Smooth muscle cell (in vitro differentiated cells): ENCODE results near the gene C2orf68. TPM values are rescaled to one million over a fixed set of nuclear protein-coding genes. Genes with fewer than 3 reads are reported as not detected.

Experiments
- DNase-seq: peaks from one replicate; lab custom pipeline; 2025; ENCODE audit not compliant: unreplicated experiment; lab: John Stamatoyannopoulos, UW
- H2AFZ ChIP-seq: fragments of 200-600 bp; sonication (generic); 2 replicates; pipeline ENCODE4 v1.6.0; 2016; ENCODE audit warnings: antibody characterized with exemption, low read depth, mild to moderate bottlenecking
- H3F3A ChIP-seq: fragments of 200-600 bp; sonication (generic); 2 replicates; pipeline ENCODE4 v1.6.0; 2017; ENCODE audit warnings: antibody characterized with exemption, low read depth
- H3K27ac ChIP-seq: fragments of 200-600 bp; sonication (generic); 2 replicates; pipeline ENCODE4 v1.5.1; 2016; ENCODE audit warnings: low read depth, mild to moderate bottlenecking
- H3K27me3 ChIP-seq: fragments of 200-600 bp; sonication (generic); 2 replicates; pipeline ENCODE4 v1.6.1; 2016; ENCODE audit warnings: low read depth, mild to moderate bottlenecking
- H3K36me3 ChIP-seq: fragments of 200-600 bp; sonication (generic); 2 replicates; pipeline ENCODE4 v1.5.1; 2016; ENCODE audit warnings: low read depth
- H3K4me1 ChIP-seq: fragments of 200-600 bp; sonication (generic); 2 replicates; pipeline ENCODE4 v1.5.1; 2016; ENCODE audit warnings: low read depth
- H3K4me2 ChIP-seq: fragments of 200-600 bp; sonication (generic); 2 replicates; pipeline ENCODE4 v1.6.0; 2016; ENCODE audit warnings: mild to moderate bottlenecking
- H3K4me3 ChIP-seq: fragments of 200-600 bp; sonication (generic); 2 replicates; pipeline ENCODE4 v1.5.1; 2016; ENCODE audit warnings: mild to moderate bottlenecking
- H3K79me2 ChIP-seq: fragments of 200-600 bp; sonication (generic); 2 replicates; pipeline ENCODE4 v1.6.0; 2016; ENCODE audit warnings: low read depth, mild to moderate bottlenecking
- H3K9ac ChIP-seq: fragments of 200-600 bp; sonication (generic); 2 replicates; pipeline ENCODE4 v1.6.0; 2016; ENCODE audit warnings: low read depth
- H3K9me3 ChIP-seq: fragments of 200-600 bp; sonication (generic); replicated peaks from 2 replicates; pipeline ENCODE4 v1.5.1; 2016; ENCODE audit warnings: low read depth
- H4K20me1 ChIP-seq: fragments of 200-600 bp; sonication (generic); 2 replicates; pipeline ENCODE4 v1.6.0; 2016; ENCODE audit warnings: low read depth
- WGBS: methylation state at CpG from one replicate; pipeline ENCODE4 v1.1.7; 2016; ENCODE audit warnings: low lambda C conversion rate; 5-methylcytosine and 5-hydroxymethylcytosine counted together
- polyA plus RNA-seq: library from polyadenylated mRNA; unstranded; fragments of >200 nt; fragmentation: Nextera tagmentation; extraction: Ambion mirVana; gene quantifications from 2 replicates; pipeline ENCODE4 v1.2.1, GENCODE V29; 2016
- total RNA-seq: library from RNA; depleted of rRNA; stranded (reverse); fragments of >200 nt; gene quantifications from 2 replicates; pipeline ENCODE4 v1.2.3, GENCODE V29; 2014
- TF ChIP-seq, protein P1 (sequence below): fragments of 200-600 bp; sonication (generic); IDR thresholded peaks from 2 replicates; pipeline ENCODE4 v1.5.1; 2017; ENCODE audit warnings: borderline replicate concordance, mild to moderate bottlenecking, antibody characterized with exemption; ENCODE audit not compliant: insufficient read depth, poor library complexity, severe bottlenecking

C2orf68 gene
- total and polyA plus RNA-seq, 2 experiments from 2014 or later: 7.9 to 10.1 TPM

DNA sequence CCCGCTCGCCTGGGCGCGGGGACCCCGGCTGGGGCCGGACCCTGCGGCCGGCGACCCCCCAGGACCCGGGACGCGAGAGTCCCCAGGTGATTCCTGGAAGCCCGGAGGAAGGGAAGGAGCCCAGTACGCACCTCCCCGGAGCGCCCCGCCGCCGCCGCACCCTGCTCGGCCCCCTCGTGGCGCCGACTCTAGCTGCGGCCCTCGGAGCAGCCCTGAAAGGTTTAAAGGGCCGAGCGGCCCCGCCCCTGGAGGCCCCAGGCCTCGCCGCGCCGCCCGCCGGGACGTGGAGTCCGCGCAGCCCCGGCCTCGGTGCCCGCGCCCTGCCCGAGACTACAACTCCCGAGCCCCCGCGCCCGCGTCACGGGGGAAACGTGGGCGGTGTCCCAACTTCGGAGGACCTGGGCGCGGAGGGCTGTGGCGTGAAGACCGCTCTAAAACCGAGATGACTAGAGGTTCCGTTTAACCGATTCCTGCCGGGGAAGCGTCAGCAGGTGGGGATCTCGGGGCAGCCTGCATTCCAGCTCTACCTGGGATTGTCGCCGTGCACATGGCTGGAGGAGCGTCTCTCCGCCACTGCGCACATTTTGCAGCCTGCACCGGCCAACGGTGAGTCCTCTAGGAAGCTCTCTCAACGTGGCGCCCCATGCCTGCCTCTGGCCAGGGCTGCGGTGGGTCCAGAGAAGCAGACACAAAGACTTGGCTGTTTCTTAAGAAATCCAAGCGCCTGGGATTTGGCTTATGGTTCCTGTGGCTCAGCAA, 9.2 kb downstream of the C2orf68 start, which contains the start of gene TMEM150A:
TSS of gene TMEM150A (minus strand) at position 223 of the 759 bp plus-strand sequence. CDS start 750 bp downstream, outside the sequence.
- no peaks in the 10 kb centered on the region for H3K27me3 ChIP-seq
- peaks cover 10% of the 10 kb centered on the region for H3K4me1 ChIP-seq
- peak within 1 kb of the TSS; percentile 65 for H3K9ac ChIP-seq
- H3K36me3 ChIP-seq: no peaks in the 10 kb centered on the region
- peaks cover 6% of the 10 kb centered on the region for H3F3A ChIP-seq
- peak within 1 kb of the TSS; percentile 66 for H3K27ac ChIP-seq
- 2% methylated on average over 66 of the region's 73 CpGs for WGBS
- peak within 1 kb of the TSS; percentile 71 for H3K4me3 ChIP-seq
- peaks cover 12% of the 10 kb centered on the region for H3K79me2 ChIP-seq
- no peaks in the 10 kb centered on the region for H3K9me3 ChIP-seq
- peak within 1 kb of the TSS; percentile 95 for H3K4me2 ChIP-seq
- peak; percentile 62 for DNase-seq
- TF ChIP-seq, protein P1, sequence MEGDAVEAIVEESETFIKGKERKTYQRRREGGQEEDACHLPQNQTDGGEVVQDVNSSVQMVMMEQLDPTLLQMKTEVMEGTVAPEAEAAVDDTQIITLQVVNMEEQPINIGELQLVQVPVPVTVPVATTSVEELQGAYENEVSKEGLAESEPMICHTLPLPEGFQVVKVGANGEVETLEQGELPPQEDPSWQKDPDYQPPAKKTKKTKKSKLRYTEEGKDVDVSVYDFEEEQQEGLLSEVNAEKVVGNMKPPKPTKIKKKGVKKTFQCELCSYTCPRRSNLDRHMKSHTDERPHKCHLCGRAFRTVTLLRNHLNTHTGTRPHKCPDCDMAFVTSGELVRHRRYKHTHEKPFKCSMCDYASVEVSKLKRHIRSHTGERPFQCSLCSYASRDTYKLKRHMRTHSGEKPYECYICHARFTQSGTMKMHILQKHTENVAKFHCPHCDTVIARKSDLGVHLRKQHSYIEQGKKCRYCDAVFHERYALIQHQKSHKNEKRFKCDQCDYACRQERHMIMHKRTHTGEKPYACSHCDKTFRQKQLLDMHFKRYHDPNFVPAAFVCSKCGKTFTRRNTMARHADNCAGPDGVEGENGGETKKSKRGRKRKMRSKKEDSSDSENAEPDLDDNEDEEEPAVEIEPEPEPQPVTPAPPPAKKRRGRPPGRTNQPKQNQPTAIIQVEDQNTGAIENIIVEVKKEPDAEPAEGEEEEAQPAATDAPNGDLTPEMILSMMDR: peak; percentile 16
- peak within 1 kb of the TSS; percentile 28 for H2AFZ ChIP-seq
- peaks cover 5% of the 10 kb centered on the region for H4K20me1 ChIP-seq

DNA sequence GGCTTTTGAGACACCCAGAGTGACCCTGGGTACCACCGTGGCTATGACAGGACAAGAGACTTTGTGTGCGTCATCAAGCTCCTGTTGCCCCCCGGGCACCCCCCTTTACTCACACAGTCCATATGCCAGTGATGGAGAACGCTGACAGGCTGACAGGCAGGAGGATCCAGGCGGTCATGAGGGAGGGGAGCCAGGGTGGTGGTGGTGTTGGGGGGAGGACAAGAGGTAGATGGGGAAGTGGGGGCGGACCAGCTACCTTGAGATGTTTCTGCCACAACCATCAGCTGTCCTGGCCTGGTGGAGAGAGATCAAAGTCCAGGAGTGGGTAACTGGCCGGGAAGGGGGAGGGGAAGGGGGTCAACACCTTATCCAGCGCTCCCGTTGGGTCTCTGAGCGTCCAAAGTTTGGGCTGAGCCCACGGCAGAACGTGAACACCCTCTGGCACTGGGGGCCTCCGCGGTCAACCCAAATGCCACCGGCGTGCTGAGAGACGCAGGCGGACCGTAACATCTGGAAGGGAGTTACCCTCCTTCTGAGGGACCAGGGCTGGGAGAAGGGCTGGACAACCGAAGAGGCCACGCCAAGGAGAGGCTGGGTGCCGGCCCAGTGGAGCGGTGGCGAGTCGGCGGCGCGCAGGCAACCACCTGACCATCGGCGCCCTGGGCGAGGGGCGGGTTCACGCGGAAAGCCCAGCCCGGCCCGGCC, 9.9 kb downstream of the C2orf68 start:
- H3K4me3 ChIP-seq: peak overlapping the region; percentile 71
- peak overlapping the region; percentile 65 for H3K9ac ChIP-seq
- H4K20me1 ChIP-seq: peaks cover 12% of the 10 kb centered on the region
- peak overlapping the region; percentile 95 for H3K4me2 ChIP-seq
- H2AFZ ChIP-seq: peak overlapping the region; percentile 28
- H3K9me3 ChIP-seq: no peaks in the 10 kb centered on the region
- no peak overlapping the region for H3K27ac ChIP-seq
- H3F3A ChIP-seq: peaks cover under 1% of the 10 kb centered on the region
- peaks cover 19% of the 10 kb centered on the region for H3K79me2 ChIP-seq
- WGBS: 14% methylated on average over 27 of the region's 36 CpGs
- TF ChIP-seq, protein P1: no peak
- H3K36me3 ChIP-seq: no peaks in the 10 kb centered on the region
- no peak for DNase-seq
- no peaks in the 10 kb centered on the region for H3K27me3 ChIP-seq
- H3K4me1 ChIP-seq: peaks cover 10% of the 10 kb centered on the region

DNA sequence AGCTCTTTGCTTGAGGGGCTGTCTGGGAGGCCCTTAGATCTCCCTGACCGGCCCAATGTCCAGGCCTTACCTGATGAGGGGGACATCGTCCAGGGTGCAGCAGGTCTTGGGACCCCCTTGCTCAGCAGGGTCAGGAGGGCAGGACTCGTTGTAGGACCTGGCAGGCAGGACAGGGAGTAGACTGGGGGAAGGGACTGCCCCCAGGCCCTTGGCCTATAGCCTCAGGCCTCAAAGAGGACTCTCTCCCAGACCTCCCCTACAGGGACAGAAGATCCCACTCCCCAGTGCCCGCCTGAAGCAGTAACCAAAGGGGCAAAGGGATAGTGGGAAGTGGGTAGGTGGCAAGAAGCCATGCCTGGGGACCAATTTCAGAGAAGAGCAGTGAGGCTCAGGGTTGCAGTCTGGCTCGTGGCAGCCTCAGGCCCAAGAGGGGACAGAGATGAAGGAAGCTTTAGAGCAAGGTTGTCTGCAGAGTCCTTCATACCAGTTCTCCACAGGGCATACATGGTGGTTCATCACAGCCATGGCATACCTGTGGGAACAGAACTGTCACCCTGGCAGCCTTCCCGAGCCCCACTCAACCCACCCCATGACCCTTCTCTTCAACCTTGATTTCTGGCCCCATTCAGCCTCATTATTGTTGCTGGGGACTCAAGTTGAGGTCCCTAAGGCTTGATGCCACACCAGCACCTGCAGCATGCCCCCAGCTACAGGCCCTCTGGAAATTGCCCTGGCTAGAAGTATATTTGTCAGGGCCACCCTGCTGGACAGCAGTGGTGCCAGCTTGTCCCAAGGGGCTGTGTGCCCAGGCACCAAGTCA, 10.7 kb downstream of the C2orf68 start:
- Histone ChIP-seq H4K20me1 (peaks cover 19% of the 10 kb centered on the region), H3K27me3 (no peaks in the 10 kb centered on the region), H2AFZ (no peak overlapping the region), H3K4me2 (peak overlapping the region; percentile 95), H3K4me3 (peak overlapping the region; percentile 71), H3K4me1 (peaks cover 14% of the 10 kb centered on the region), H3K79me2 (peaks cover 26% of the 10 kb centered on the region), H3F3A (no peaks in the 10 kb centered on the region), H3K9me3 (no peaks in the 10 kb centered on the region), H3K9ac (no peak overlapping the region), H3K36me3 (no peaks in the 10 kb centered on the region), H3K27ac (no peak overlapping the region)
- TF ChIP-seq, protein P1: no peak
- WGBS: 89% methylated on average over 6 of the region's 6 CpGs
- no peak for DNase-seq
